Limb (tissue), 2 donors: ENCODE data around the gene MMS19.
A peak's percentile ranks its signal among the peaks of the same experiment; 100 is the strongest.

Source experiments
- DNase-seq, 2 donors: peaks; one replicate each; pipeline ENCODE4 v3.0.0-alpha.2; 2016; ENCODE audit errors: extremely low spot score in 2 of 2

MMS19 gene, protein sequence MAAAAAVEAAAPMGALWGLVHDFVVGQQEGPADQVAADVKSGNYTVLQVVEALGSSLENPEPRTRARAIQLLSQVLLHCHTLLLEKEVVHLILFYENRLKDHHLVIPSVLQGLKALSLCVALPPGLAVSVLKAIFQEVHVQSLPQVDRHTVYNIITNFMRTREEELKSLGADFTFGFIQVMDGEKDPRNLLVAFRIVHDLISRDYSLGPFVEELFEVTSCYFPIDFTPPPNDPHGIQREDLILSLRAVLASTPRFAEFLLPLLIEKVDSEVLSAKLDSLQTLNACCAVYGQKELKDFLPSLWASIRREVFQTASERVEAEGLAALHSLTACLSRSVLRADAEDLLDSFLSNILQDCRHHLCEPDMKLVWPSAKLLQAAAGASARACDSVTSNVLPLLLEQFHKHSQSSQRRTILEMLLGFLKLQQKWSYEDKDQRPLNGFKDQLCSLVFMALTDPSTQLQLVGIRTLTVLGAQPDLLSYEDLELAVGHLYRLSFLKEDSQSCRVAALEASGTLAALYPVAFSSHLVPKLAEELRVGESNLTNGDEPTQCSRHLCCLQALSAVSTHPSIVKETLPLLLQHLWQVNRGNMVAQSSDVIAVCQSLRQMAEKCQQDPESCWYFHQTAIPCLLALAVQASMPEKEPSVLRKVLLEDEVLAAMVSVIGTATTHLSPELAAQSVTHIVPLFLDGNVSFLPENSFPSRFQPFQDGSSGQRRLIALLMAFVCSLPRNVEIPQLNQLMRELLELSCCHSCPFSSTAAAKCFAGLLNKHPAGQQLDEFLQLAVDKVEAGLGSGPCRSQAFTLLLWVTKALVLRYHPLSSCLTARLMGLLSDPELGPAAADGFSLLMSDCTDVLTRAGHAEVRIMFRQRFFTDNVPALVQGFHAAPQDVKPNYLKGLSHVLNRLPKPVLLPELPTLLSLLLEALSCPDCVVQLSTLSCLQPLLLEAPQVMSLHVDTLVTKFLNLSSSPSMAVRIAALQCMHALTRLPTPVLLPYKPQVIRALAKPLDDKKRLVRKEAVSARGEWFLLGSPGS

DNA sequence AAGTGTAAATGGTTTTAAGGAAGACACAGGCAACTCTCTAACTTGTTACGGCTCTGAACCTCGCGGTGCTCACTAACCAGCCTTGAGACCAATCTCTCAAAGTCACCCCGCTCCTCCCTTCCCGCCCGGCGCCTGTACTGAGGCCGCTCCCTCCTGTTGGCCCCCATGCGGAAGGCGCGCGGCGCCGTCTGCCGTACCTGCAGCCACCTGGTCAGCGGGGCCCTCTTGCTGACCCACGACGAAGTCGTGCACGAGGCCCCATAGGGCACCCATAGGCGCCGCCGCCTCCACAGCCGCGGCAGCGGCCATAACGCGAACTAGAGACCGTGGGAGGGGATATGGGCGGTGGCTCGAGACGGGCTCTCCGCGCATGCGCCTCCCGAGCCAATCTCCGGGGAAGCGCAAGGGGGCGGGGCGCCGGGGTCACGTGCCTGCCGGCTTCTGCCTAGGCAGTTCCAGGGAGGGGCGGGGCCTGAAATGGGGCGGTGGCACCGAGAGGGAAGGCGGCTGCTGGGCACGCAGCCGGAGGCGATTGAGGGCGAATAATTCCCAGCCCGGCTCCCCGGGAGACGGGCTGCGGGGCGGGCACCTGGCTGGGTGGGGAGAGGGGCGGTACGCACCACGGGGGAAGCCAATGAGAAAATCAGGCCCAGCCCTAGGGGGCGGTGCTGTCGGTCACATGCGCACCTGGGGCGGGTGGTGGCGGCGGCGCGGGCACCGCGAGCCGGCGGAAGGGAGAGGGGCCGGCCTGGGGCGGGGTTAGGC is at the start of gene MMS19:
MMS19 (minus strand) TSS at position 347 of the 765 bp plus-strand sequence; CDS start at position 309, 38 bp downstream.
- peak; percentile 99 to 100 for DNase-seq

DNA sequence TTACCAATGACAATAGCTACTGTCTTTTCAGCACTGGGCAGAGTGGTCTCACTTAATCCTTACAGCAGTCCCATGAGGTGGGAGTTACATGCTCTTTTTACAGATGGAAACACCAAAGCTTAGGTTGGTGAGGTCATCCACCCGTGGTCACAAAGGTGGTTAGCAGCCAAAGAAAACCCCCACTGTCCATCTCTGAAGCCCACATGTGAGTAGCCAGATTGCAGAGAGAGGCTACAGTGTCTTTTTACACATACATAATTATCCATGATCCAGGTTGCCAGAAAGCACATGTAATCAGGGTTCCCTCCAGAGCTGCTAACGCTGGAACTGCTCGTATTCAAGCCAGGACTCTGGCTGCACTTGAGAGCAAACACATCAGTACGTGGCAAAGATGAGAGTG is 49.7 kb upstream of the MMS19 start:
- no peak for DNase-seq

DNA sequence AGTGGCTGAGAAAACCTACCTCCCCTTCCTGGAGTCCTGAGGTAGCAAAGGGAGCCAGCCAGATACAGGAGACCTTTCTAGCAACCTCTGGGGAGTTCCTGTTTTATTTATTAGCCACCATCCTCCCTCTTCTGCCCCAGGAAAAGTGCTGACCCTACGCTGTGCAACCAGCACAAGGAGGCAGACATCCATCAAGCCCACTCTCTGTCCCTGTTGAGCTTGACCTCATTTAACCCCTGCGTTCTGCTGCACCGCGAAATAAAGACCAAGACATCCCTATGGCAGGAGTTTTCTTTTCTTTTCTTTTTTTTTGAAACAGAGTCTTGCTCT is 49.0 kb upstream of the MMS19 start:
- no peak for DNase-seq

DNA sequence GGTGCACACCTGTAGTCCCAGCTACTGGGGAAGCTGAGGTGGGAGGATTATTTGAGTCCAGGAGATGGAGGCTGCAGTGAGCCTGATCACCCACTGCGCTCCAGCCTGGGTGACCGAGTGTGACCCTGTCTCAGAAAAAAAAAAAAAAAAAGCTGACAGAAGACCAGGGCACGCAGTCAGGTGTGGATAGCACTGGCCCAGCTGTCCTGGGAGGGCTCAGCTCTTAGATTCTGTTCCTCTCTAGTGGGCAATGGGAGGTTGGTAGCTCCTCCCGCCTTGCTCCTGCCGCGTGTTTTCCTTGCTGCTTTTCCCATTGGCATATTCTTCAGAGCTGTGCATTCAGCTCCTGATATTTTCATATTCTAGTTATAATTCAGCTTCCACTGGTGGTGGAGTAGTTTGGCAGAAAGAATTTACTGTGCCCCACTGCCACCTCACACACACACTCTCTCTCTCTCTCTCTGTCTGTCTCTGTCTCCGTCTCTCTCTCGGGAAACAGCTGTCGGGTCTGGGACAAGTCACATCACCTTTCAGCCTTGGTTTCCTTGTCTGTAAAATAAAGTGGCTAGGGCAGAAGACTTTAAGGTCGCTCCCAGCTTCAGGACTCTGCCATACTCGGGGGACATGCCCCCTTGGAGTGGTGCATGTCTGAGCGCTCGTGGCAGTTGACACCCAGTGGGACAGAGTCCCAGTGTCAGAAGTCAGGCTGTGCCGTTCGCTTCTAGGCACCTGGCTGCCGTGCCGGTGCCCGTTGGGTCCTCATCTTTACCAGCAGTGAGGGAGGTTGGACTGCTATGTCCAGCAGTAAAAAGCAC is 48.4 kb upstream of the MMS19 start:
- DNase-seq, result no peak

DNA sequence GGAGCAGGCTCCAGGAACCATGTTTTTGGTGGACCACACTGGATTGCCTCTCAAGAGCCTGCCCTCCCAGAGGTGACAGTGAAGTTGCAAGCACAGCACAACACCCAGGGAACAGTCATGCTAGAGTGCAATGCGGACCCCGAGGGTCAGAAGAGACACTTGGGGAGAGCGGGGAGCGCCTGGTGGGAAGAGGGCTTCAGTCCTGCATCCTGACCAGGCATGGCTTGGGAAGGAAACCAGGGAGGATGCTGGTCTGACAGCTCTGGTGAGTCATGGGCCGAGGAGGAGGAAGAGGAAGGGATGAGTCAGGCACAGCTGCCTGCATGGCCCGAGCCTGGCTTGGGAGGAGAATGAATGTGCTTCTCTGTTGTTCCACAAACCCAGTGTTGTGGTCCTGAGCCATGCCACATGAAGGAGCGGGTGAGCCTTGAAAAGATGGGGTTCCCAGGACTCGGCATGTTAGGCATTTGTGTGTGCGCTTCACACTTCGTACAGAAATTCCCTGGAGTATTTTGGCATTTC is 44.9 kb upstream of the MMS19 start:
- no peak for DNase-seq

DNA sequence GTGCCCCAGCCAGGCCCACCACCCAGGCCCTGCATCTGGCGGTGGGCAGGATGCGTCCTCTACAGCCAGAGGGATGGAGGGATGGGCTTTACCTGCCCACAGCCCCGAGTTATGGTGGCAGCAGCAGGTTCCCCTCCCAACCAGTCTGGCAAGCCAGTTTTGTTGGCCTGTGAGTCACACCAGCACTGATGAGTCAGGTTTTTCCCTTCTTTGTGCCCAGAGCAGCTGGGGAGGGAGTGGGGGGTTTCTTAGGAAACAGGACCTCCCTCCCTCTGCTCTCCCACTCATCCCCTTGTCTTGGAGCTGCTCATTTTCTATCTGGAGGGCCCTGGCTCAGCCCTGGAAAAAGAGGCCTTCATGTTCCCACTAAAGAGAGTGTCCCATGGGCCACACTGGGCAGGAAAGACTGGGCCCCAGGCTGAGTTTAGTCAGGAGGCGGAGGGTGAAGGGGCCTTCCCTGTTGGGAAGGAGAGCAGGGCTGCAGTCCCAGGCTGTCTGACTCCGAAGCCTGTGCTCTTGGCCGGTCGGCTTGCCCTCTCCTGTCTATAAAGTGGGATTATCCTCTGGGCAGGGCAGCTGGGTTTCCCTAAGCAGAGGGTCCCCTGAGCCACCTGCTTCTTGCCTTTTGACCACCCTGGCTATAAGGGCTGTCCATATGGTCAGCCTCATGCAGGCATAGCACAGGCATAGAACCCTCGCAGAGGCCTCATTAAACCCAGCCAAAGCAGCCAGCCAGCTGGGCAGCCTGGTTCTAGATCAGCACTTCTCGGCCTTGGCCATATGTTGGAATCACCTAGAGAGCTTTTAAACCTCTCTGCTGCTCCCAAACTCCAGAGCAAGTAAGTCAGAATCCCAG is 44.2 kb upstream of the MMS19 start:
- DNase-seq, result peak; percentile 63 to 72

DNA sequence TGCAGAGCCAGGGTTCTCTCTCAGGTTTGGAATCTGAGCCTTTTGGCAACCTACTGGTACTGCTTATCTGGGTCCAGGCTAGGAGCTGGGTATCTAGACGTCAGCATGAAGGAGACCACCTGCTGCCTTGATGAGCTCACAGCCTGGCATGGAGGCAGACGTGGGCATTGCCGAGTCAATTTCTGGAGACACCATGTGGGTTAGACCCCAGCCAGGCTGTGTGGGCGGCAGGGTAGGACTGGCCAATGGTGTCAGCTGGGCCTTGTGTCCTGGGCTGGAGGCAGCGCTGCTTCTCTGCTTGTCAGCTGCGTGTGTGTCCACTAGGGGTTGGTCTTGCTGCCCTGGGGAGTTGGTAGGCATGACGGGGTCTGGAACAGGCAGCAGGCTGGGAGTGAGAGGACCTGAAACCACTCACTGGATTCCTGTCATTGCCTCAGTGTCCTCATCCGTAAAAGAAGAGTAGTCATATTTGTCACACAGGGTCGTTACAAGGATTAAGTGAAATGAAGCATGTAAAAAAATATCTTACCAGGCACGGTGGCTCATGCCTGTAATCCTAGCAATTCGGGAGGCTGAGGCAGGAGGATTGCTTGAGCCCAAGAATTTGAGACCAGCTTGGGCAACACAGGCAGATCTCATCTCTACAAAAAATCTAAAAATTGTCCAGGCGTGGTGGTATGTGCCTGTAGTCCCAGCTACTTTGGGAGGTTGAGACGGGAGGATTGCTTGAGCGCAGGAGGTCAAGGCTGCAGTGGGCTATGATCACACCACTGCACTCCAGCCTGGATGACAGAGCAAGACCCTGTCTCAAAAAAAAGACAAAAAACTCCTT is 42.7 kb upstream of the MMS19 start:
- no peak for DNase-seq

DNA sequence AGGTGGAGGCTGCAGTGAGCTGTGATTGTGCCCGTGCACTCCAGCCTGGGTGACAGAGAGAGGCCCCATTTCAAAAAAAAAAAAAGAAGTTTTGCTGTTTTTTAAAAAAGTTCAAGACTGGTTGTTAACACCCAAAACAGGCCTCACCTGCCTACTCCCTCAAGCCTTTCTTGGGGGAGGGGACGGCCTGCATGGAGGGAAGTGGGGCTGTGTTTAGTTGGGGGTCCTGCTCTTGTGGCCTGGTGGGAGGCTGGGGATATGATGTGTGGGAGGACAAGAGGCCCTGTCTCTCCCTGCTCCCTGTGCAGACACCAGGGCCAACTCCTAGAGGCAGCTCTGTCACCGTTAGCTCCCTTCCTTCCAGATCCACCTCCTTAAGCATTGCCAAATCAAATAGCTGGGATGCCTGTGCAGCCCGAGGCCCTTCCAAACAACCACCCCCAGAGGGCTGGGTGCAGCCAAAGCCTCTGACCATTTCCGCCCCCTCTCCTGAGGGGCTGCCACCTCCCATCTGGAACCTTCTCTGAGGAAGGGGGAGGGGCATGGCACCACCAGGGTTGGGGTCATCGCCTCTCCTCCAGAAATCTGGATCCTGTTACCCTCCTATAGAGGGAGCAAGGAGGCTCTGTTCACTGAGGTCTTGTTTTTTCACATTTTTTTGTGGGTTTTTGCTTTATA is 41.4 kb upstream of the MMS19 start:
- no peak for DNase-seq

DNA sequence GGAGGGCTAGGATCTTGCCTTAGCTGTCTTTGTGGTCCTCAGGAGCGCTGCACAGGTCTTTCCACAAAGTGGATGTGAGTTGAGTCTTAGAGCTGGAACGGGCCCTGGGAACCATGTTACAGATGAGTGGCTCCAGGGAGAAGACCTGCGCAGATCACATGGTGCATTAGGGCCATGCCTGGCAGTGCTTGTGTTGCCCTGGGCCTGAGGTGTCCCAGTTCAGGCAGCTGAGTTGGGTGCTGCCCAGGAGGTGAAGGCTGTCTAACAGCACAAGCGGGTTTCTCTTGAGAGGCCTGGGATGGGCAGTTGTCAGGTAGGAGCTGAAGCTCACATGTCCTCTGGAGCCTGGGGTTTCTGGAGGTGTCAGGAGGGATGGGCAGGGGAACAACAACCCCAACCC is 40.6 kb upstream of the MMS19 start:
- no peak for DNase-seq

DNA sequence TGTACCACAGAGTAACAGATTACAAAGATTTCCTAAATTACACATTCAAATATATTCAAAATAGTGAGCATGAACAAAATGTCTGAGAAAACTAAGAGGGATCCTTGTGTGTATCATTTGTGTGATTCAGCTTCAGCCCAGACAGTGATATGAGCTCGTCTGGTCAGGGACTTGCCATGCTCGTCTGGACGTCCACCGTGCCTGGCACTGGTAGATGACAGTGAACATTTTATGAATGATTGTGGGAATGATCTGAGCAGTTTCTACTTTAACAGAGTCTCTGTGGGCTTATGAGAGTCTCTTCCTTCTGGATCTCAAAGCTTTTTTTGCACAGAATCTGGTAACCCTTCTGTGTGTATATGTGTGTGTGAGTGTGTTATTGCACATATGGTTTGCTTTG is 40.2 kb upstream of the MMS19 start:
- DNase-seq, result no peak

DNA sequence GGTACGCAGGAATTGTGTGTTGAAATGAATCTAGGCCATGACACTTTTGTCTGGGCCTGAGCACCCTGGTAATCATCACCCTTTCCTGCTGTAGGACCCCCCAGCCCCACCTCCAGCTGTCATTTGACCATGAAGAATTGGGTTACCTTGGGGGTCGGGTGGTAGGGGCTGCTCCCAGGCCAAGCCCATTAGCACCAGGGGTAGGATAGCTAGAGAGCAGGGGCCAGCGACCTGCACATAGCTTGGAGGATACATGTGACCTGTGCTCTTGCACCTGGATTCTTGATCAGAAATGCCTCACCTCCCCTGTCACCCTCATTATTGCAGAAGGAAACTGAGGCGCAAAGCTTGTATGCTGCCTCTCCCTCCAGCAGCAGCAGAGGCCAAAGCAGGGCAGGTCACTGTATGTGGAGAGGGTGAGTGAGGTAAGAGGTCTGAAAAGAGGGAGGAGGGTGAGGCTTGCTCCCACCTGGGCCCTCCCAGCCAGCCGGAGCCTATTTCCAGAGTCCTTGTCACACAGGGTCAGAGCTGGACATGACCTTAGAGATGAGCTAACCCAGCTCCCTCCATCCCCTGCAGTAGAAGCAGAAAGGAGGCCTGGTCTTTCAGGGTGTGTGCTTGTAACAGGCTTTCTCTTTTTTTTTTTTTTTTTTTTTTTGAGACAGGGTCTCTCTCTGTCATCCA is 39.1 kb upstream of the MMS19 start:
- no peak for DNase-seq

DNA sequence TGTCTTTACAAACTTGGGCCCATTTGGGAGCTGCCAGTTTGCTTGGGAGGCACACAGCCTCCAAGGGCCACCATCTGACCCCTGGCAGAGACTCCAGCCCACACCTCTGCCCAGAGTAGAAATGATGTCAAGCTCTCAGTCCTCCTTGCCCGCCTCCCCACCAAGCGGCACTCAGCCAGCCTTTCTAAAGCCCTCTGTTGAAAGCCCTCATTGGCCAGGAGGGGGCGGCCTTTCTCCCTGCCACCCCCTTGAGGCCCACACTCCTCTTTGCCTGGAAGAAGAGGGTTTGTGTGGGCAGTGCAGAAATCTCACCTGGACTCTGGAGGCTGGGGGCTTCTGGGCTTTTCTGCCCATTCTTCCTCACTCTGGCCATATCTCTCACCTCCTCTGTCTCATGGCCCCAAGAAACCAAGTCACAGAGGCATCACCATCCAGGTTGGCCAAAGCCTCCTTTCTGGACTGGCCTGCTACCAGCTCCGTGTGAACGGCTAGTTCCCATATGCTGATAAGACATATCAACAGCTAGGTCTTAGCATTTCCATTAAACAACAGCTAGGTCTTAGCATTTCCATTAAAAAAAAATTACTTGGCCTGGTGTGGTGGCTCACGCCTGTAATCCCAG is 36.6 kb upstream of the MMS19 start:
- DNase-seq, result no peak

DNA sequence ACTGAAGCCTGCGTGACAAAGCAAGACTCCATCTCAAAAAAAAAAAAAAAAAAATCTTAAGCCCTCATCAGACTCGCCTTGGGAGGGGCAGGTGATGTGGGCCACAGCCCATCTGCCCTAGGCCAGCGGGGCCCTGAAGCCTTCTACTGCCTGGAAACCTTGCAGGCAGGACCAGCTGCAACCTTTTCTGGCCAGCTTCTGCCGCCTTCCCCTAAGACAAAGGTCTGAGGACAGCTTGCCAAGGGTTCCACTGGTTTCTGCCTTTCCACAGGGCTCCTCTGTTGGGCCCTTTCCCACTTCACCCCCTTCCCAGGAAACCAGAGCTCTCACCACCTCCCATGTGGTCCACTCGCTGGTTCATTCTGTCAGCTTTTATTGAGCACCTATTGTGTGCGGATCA is 35.7 kb upstream of the MMS19 start:
- DNase-seq, result no peak

DNA sequence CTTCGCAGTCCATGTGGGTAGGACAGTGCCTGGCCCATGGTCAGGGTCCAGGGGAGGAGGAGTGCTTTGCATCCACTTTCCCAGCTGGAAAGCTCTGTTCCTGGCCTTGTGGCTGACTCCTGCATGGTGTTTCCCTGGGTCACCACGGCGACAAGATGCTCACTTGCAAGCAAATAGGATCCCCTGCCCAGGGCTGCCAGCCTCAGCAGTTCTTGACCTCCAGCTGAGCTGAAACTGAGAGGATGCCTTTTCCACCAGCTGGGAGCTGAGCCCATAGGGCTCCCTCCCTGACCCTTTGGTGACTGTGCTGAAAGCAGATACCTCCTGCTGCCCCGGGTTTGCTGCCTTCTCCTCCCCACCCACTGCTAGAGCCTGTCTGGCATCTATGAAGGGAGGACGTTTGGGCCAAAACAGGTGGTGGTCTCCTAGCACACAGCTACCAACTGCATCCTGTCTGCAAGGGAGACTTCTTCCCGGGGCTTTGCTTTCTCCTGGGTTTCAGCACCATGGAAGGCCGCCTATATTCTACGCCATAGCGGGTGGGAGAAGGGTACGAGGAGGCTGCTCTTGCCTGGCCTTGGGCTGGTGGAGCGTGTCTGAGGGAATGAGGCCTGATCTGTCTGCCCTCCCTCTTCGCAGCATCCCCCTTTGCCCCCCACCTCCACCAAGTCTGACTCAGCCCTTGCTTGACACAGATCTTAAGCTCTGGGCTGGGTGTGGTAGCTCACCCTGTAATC is 34.9 kb upstream of the MMS19 start:
- peak in 1 of 2 donors; percentile 61 for DNase-seq

DNA sequence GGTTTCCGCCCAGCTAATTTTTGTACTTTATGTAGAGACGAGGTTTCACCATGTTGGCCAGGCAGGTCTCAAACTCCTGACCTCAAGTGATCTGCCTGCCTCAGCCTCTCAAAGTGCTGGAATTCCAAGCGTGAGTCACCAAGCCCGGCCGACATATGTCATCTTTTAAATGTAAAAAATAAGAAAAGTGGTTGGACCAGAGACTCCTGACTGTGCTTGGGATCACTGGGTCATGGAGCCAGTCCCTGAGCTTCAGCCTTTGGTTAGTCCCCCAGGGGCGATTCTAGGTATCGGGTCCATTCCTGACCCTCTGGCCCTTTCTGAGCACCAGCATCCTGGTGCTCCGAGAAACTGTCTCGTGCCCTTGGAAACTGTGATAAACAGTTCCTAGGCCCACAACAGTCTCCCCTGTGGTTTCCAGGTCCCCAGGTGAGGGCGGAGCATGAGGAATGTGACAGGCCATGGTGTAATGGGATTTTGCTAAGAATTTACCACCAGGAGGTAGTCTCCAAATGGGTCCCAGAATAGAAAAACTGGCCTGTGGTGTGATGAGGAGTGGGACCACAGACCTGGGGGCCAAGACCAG is 33.3 kb upstream of the MMS19 start:
- DNase-seq, result no peak
